ENCODE data around the gene PPP1R12C. TPM values are rescaled to one million over a fixed set of nuclear protein-coding genes. Genes with fewer than 3 reads are reported as not detected.

Gene PPP1R12C
- total RNA-seq, 6 experiments from 2014 or later = 35.6 to 48.1 (median 41.7) TPM

- H3K27me3 ChIP-seq = no peaks in the 10 kb centered on the region
- no peak overlapping the region for H3K27ac ChIP-seq
- no peak for TF ChIP-seq POLR2A (IDR thresholded peaks at IDR 0.05)
- no peak for TF ChIP-seq CTCF (IDR thresholded peaks at IDR 0.05)
- 94% methylated on average over 3 of the region's 3 CpGs for WGBS (ENCODE audit: insufficient coverage, low coverage, low lambda C conversion rate, missing lambda C conversion rate)
- H3K4me1 ChIP-seq = peaks cover 0 to 12% (median 4%) of the 10 kb centered on the region in 4 donors
- DNase-seq = no peak
- H3K4me3 ChIP-seq = no peak overlapping the region
- intact Hi-C loops (cut with DNase I) = no loop called here
- H3K9me3 ChIP-seq = no peaks in the 10 kb centered on the region
- no peak for ATAC-seq
- H3K36me3 ChIP-seq = peaks cover 0 to 17% (median 5%) of the 10 kb centered on the region in 4 donors
Measured at GRCh38 chr19:55089342-55089944, 28.0 kb downstream of the PPP1R12C start.

GRCh38 chr19:55088543-55089341, 28.7 kb downstream of the PPP1R12C start:
- Histone ChIP-seq H3K27ac (no peak overlapping the region), H3K4me1 (peaks cover 0 to 12% (median 4%) of the 10 kb centered on the region in 4 donors), H3K9me3 (no peaks in the 10 kb centered on the region), H3K27me3 (no peaks in the 10 kb centered on the region), H3K36me3 (peaks cover 0 to 15% (median 5%) of the 10 kb centered on the region in 4 donors), H3K4me3 (no peak overlapping the region)
- DNase-seq (peak in 1 of 3 donors; percentile 64), ATAC-seq (peak in 3 of 4 donors; percentile 20 to 43 (median 33))
- intact Hi-C loops (cut with DNase I) = no loop called here
- WGBS (ENCODE audit: insufficient coverage, low coverage, low lambda C conversion rate, missing lambda C conversion rate) = 39% methylated on average over 15 of the region's 18 CpGs
- TF ChIP-seq POLR2A (IDR thresholded peaks at IDR 0.05) (no peak), CTCF (IDR thresholded peaks at IDR 0.05) (peak; percentile 26 to 79 (median 74))

GRCh38 chr19:55088021-55088451, 29.4 kb downstream of the PPP1R12C start:
- WGBS (ENCODE audit: insufficient coverage, low coverage, low lambda C conversion rate, missing lambda C conversion rate) = 59% methylated on average over 4 of the region's 12 CpGs
- Histone ChIP-seq H3K27me3 (no peaks in the 10 kb centered on the region), H3K4me1 (peaks cover 0 to 12% (median 4%) of the 10 kb centered on the region in 4 donors), H3K9me3 (no peaks in the 10 kb centered on the region), H3K36me3 (peaks cover 0 to 15% (median 4%) of the 10 kb centered on the region in 4 donors), H3K4me3 (no peak overlapping the region), H3K27ac (no peak overlapping the region)
- ATAC-seq (no peak), DNase-seq (no peak)
- TF ChIP-seq CTCF (IDR thresholded peaks at IDR 0.05) (no peak), POLR2A (IDR thresholded peaks at IDR 0.05) (no peak)
- intact Hi-C loops (cut with DNase I) = no loop called here

GRCh38 chr19:55087542-55087901, 29.9 kb downstream of the PPP1R12C start:
- H3K27ac ChIP-seq = no peak overlapping the region
- no peaks in the 10 kb centered on the region for H3K9me3 ChIP-seq
- TF ChIP-seq CTCF (IDR thresholded peaks at IDR 0.05) = no peak
- no peak for TF ChIP-seq POLR2A (IDR thresholded peaks at IDR 0.05)
- peak in 3 of 4 donors; percentile 5 to 15 (median 9) for ATAC-seq
- peaks cover 0 to 10% (median under 1%) of the 10 kb centered on the region in 4 donors for H3K36me3 ChIP-seq
- intact Hi-C loops (cut with DNase I) = no loop called here
- 34% methylated on average over 8 of the region's 17 CpGs for WGBS (ENCODE audit: insufficient coverage, low coverage, low lambda C conversion rate, missing lambda C conversion rate)
- H3K27me3 ChIP-seq = no peaks in the 10 kb centered on the region
- DNase-seq = no peak
- H3K4me1 ChIP-seq = peaks cover 0 to 12% (median 4%) of the 10 kb centered on the region in 4 donors
- H3K4me3 ChIP-seq = peak overlapping the region; percentile 27 to 39 (median 33)

All from right lobe of liver (tissue), 6 donors.